ENCODE measurements around the gene CIAO3. TPM values are rescaled to one million over a fixed set of nuclear protein-coding genes. Genes with fewer than 3 reads are reported as not detected.

Gene CIAO3
- total RNA-seq, 1 experiment from 2014 or later: 31.1 TPM

GRCh38 chr16:729768-730665 is 10.8 kb downstream of the CIAO3 start:
- peaks cover 41% of the 10 kb centered on the region for H3K36me3 Mint-ChIP-seq (ENCODE audit: insufficient read depth, unreplicated experiment)
- intact Hi-C loops (cut with micrococcal nuclease): loop anchor here (5.0 kb wide), 1 partner anchor 57 kb away; the partner anchor contains the start of genes CHTF18 and RPUSD1
- H3K9me3 Mint-ChIP-seq (ENCODE audit: unreplicated experiment): no peaks in the 10 kb centered on the region
- DNase-seq (ENCODE audit: unreplicated experiment): no peak
- no peaks in the 10 kb centered on the region for H3K4me1 Mint-ChIP-seq (ENCODE audit: insufficient read depth, unreplicated experiment)
- TF ChIP-seq CTCF (IDR thresholded peaks at IDR 0.05; ENCODE audit: unreplicated experiment): no peak
- no peaks in the 10 kb centered on the region for H3K27me3 Mint-ChIP-seq (ENCODE audit: insufficient read depth, unreplicated experiment)
- ChIA-PET CTCF (interaction anchor here (0.5 to 1.4 kb wide), 7 partner anchors 10 to 306 kb away, joined by 3 to 6 read pairs (median 4); no protein-coding TSS in a partner anchor), POLR2A (interaction anchor here (1.1 to 3.5 kb wide), 5 partner anchors 9 to 46 kb away, joined by 3 to 23 read pairs (median 4); partner anchors contain the start of genes ANTKMT, CIAO3, JMJD8 and METRN)
- no peak overlapping the region for H3K4me3 Mint-ChIP-seq (ENCODE audit: unreplicated experiment)
- TSS peak; percentile 15 for BruUV-seq (replicated peaks)
- H3K27ac Mint-ChIP-seq (ENCODE audit: low read depth, unreplicated experiment): no peak overlapping the region

- Mint-ChIP-seq H3K4me1 (ENCODE audit: insufficient read depth, unreplicated experiment) (no peaks in the 10 kb centered on the region), H3K9me3 (ENCODE audit: unreplicated experiment) (no peaks in the 10 kb centered on the region), H3K27ac (ENCODE audit: low read depth, unreplicated experiment) (no peak overlapping the region), H3K4me3 (ENCODE audit: unreplicated experiment) (peak overlapping the region; percentile 65), H3K27me3 (ENCODE audit: insufficient read depth, unreplicated experiment) (no peaks in the 10 kb centered on the region), H3K36me3 (ENCODE audit: insufficient read depth, unreplicated experiment) (peaks cover 34% of the 10 kb centered on the region)
- TSS peak; percentile 26 for BruUV-seq (replicated peaks)
- ChIA-PET CTCF (interaction anchor here (0.6 to 1.1 kb wide), 4 partner anchors 9 to 195 kb away, joined by 3 to 4 read pairs (median 4); no protein-coding TSS in a partner anchor), POLR2A (interaction anchor here (1.0 to 9.6 kb wide), 10 partner anchors 8 to 58 kb away, joined by 3 to 124 read pairs (median 8); partner anchors contain the start of genes ANTKMT, CIAO3, METRN and MSLN)
- intact Hi-C loops (cut with micrococcal nuclease): loop anchor here (5.0 kb wide), 1 partner anchor 58 kb away; the partner anchor contains the start of genes CHTF18 and RPUSD1
- no peak for DNase-seq (ENCODE audit: unreplicated experiment)
- no peak for TF ChIP-seq CTCF (IDR thresholded peaks at IDR 0.05; ENCODE audit: unreplicated experiment)
Observed at GRCh38 chr16:728890-729744, 11.7 kb downstream of the CIAO3 start.

- no peaks in the 10 kb centered on the region for H3K27me3 Mint-ChIP-seq (ENCODE audit: insufficient read depth, unreplicated experiment)
- POLR2A ChIA-PET: interaction anchor here (0.6 to 9.6 kb wide), 15 partner anchors 9 to 59 kb away, joined by 3 to 124 read pairs (median 6); partner anchors contain the start of genes CIAO3, METRN, MSLN and RPUSD1
- DNase-seq (ENCODE audit: unreplicated experiment): peak; percentile 82
Observed at GRCh38 chr16:728131-728889, 12.5 kb downstream of the CIAO3 start.

More at GRCh38 chr16:728131-728889, 12.5 kb downstream of the CIAO3 start:
- Mint-ChIP-seq H3K27ac (ENCODE audit: low read depth, unreplicated experiment) (no peak overlapping the region), H3K36me3 (ENCODE audit: insufficient read depth, unreplicated experiment) (peaks cover 37% of the 10 kb centered on the region), H3K4me3 (ENCODE audit: unreplicated experiment) (peak overlapping the region; percentile 65), H3K4me1 (ENCODE audit: insufficient read depth, unreplicated experiment) (no peaks in the 10 kb centered on the region), H3K9me3 (ENCODE audit: unreplicated experiment) (no peaks in the 10 kb centered on the region)
- intact Hi-C loops (cut with micrococcal nuclease): loop anchor here (5.0 kb wide), 1 partner anchor 59 kb away; the partner anchor contains the start of genes CHTF18 and RPUSD1
- CTCF ChIA-PET: interaction anchor here (0.9 kb wide), 1 partner anchor 56 kb away, joined by 5 read pairs; no protein-coding TSS in a partner anchor
- no peak for TF ChIP-seq CTCF (IDR thresholded peaks at IDR 0.05; ENCODE audit: unreplicated experiment)
- no TSS peak for BruUV-seq (replicated peaks)

Measured in MCF 10A (cell line).